ENCODE measurements around the gene THRB. TPM values are rescaled to one million over a fixed set of nuclear protein-coding genes. Genes with fewer than 3 reads are reported as not detected.

THRB gene
- total RNA-seq, 1 donor from 2014 or later: 0.56 TPM

DNA sequence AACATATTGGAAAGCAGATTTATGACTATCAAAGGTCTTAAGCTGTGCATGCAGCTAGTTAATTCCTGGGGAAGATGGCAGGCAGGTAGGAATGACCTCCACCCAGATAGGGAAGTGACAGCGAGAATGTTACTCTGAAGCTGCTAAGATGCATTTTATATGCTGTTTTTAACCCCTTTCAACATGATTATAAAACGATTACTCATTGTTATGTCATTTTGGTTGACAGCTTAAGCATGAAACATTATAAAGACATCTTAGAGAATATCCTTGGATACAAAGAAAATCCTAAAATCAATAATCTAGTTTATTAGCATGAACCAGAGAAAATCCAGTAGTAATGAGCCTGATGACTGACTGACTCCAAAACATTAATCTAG is 329.1 kb downstream of the THRB start:
- H3K4me1 Mint-ChIP-seq (ENCODE audit: low read depth, unreplicated experiment): peaks cover 28% of the 10 kb centered on the region
- no peak for TF ChIP-seq CTCF (IDR thresholded peaks at IDR 0.05; ENCODE audit: partially characterized antibody, unreplicated experiment)
- H3K27me3 Mint-ChIP-seq (ENCODE audit: unreplicated experiment): peaks cover 5% of the 10 kb centered on the region
- H3K4me3 Mint-ChIP-seq (ENCODE audit: unreplicated experiment): no peak overlapping the region
- no peak overlapping the region for H3K27ac Mint-ChIP-seq (ENCODE audit: unreplicated experiment)
- peaks cover 5% of the 10 kb centered on the region for H3K9me3 Mint-ChIP-seq (ENCODE audit: unreplicated experiment)
- no peaks in the 10 kb centered on the region for H3K36me3 Mint-ChIP-seq (ENCODE audit: unreplicated experiment)
- DNase-seq: no peak

- peaks cover 5% of the 10 kb centered on the region for H3K27me3 Mint-ChIP-seq (ENCODE audit: unreplicated experiment)
- H3K36me3 Mint-ChIP-seq (ENCODE audit: unreplicated experiment): no peaks in the 10 kb centered on the region
- peaks cover 5% of the 10 kb centered on the region for H3K9me3 Mint-ChIP-seq (ENCODE audit: unreplicated experiment)
- no peak for DNase-seq
- H3K4me1 Mint-ChIP-seq (ENCODE audit: low read depth, unreplicated experiment): peaks cover 28% of the 10 kb centered on the region
- no peak overlapping the region for H3K27ac Mint-ChIP-seq (ENCODE audit: unreplicated experiment)
- TF ChIP-seq CTCF (IDR thresholded peaks at IDR 0.05; ENCODE audit: partially characterized antibody, unreplicated experiment): no peak
- no peak overlapping the region for H3K4me3 Mint-ChIP-seq (ENCODE audit: unreplicated experiment)
Measured at GRCh38 chr3:24164967-24165602, 329.6 kb downstream of the THRB start.

DNA sequence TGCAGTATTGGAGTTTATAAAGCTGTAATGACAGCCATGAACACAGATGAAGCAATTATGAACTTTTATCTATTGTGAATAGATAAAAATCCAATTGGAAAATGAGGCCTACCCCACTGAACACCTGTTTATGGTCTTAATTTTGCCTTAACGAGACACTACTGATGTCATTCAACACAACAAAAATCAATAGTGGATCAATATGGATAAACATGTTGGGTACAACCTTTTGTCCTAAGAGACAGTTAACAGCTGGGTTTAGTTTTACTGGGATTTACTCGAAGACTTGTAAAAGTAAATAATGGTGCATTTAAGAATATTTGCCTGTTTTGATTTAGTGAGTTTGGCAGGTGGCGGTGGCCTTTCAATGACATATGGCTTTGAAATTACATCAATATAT is 331.7 kb downstream of the THRB start:
- Mint-ChIP-seq H3K4me3 (ENCODE audit: unreplicated experiment) (no peak overlapping the region), H3K27ac (ENCODE audit: unreplicated experiment) (peak overlapping the region; percentile 97), H3K36me3 (ENCODE audit: unreplicated experiment) (no peaks in the 10 kb centered on the region), H3K27me3 (ENCODE audit: unreplicated experiment) (peaks cover 5% of the 10 kb centered on the region), H3K4me1 (ENCODE audit: low read depth, unreplicated experiment) (peaks cover 28% of the 10 kb centered on the region), H3K9me3 (ENCODE audit: unreplicated experiment) (peaks cover 5% of the 10 kb centered on the region)
- no peak for DNase-seq
- no peak for TF ChIP-seq CTCF (IDR thresholded peaks at IDR 0.05; ENCODE audit: partially characterized antibody, unreplicated experiment)

DNA sequence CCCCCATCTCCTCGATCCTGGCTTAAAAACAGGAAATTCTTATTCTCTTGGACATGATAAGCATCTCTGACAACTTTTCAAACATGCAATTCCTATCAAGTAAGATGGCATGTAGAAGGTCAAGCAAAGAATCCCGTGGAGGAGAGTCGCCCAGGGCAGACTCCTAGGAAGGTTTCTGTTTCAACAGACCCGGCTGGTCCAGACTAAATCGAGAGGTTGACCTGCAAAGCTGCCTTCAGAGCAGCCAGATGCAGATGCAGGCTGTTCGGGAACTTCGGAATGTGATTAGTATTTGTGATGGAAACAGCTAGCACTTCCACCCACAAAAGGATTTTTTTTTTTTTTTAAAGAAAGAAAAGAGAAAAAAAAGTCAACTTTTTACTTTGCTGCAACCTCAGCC is 332.8 kb downstream of the THRB start:
- Mint-ChIP-seq H3K4me1 (ENCODE audit: low read depth, unreplicated experiment) (peaks cover 27% of the 10 kb centered on the region), H3K27me3 (ENCODE audit: unreplicated experiment) (peaks cover 5% of the 10 kb centered on the region), H3K27ac (ENCODE audit: unreplicated experiment) (no peak overlapping the region), H3K4me3 (ENCODE audit: unreplicated experiment) (no peak overlapping the region), H3K9me3 (ENCODE audit: unreplicated experiment) (peaks cover 5% of the 10 kb centered on the region), H3K36me3 (ENCODE audit: unreplicated experiment) (no peaks in the 10 kb centered on the region)
- no peak for DNase-seq
- no peak for TF ChIP-seq CTCF (IDR thresholded peaks at IDR 0.05; ENCODE audit: partially characterized antibody, unreplicated experiment)

DNA sequence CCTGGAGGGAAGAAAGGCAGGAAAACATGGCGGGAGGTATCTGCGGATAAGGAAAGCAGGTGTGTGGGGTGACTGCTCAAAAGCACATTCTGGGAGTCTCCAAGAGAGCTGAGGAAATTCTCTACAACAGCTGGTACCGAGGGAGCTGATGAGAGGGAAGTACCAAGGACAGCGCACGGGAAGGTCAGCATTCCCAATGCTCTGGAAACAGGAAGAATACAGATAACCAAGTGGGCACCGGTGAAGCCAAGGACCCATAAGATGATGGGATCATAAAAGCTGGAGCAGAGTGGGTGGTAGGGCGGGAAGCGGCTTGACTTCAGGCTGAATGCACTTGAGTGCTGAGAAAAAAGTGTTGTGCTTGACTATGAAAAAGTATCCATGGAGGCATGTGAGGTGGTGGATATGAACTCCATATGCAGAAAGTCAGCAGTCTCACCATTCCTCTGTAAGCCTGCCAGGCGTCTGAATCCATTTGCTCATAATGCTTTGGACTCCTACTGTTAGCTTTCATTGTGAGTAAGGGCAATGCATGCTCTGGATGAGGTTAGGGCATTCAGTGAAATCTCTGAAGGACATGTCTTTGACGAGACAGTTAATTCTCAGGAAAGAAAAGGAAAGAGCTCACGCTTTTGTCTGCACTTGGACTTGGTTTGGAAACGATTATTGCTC is 334.1 kb downstream of the THRB start:
- H3K4me1 Mint-ChIP-seq (ENCODE audit: low read depth, unreplicated experiment): peaks cover 22% of the 10 kb centered on the region
- peaks cover 5% of the 10 kb centered on the region for H3K27me3 Mint-ChIP-seq (ENCODE audit: unreplicated experiment)
- DNase-seq: no peak
- TF ChIP-seq CTCF (IDR thresholded peaks at IDR 0.05; ENCODE audit: partially characterized antibody, unreplicated experiment): no peak
- peaks cover 5% of the 10 kb centered on the region for H3K9me3 Mint-ChIP-seq (ENCODE audit: unreplicated experiment)
- no peak overlapping the region for H3K4me3 Mint-ChIP-seq (ENCODE audit: unreplicated experiment)
- H3K36me3 Mint-ChIP-seq (ENCODE audit: unreplicated experiment): no peaks in the 10 kb centered on the region
- no peak overlapping the region for H3K27ac Mint-ChIP-seq (ENCODE audit: unreplicated experiment)

Measured in glutamatergic neuron (in vitro differentiated cells).